ENCODE results near the gene NR1H2.

Gene NR1H2

GRCh38 chr19:50362656-50363424, 13.4 kb upstream of the NR1H2 start:
- no peak for DNase-seq (ENCODE audit: extremely low spot score)
- ChIA-PET POLR2A (no interaction called here), CTCF (interaction anchor here (2.1 to 2.3 kb wide), 2 partner anchors 98 to 174 kb away, joined by 5 to 8 read pairs; no protein-coding TSS in a partner anchor)
- TF ChIP-seq CTCF (IDR thresholded peaks at IDR 0.05; ENCODE audit: control extremely low read depth, extremely low read depth, low read depth, missing control alignments) = no peak

- no peak for TF ChIP-seq CTCF (IDR thresholded peaks at IDR 0.05; ENCODE audit: control extremely low read depth, extremely low read depth, low read depth, missing control alignments)
- POLR2A ChIA-PET = no interaction called here
- CTCF ChIA-PET = interaction anchor here (1.0 to 1.8 kb wide), 5 partner anchors 8 to 95 kb away, joined by 4 to 10 read pairs (median 7); no protein-coding TSS in a partner anchor
Observed at GRCh38 chr19:50365434-50366306, 10.6 kb upstream of the NR1H2 start, which contains the start of gene NAPSA. Gene NAPSA, minus strand, starts transcription at chr19:50365639. Its CDS starts 18 bp downstream, at chr19:50365621.

GRCh38 chr19:50368649-50369570, 7.3 kb upstream of the NR1H2 start:
- peak; percentile 84 for DNase-seq (ENCODE audit: extremely low spot score)
- peak; percentile 86 for TF ChIP-seq CTCF (IDR thresholded peaks at IDR 0.05; ENCODE audit: control extremely low read depth, extremely low read depth, low read depth, missing control alignments)
- ChIA-PET CTCF (interaction anchor here (0.6 to 3.1 kb wide), 32 partner anchors 9 to 732 kb away, joined by 3 to 37 read pairs (median 4); partner anchors contain the start of genes JOSD2, KCNC3 and KLK2), POLR2A (interaction anchor here (0.6 to 0.9 kb wide), 2 partner anchors 61 to 92 kb away, joined by 3 read pairs; no protein-coding TSS in a partner anchor)

More at GRCh38 chr19:50365434-50366306, 10.6 kb upstream of the NR1H2 start, which contains the start of gene NAPSA:
- DNase-seq (ENCODE audit: extremely low spot score) = no peak

- POLR2A ChIA-PET = no interaction called here
- TF ChIP-seq CTCF (IDR thresholded peaks at IDR 0.05; ENCODE audit: control extremely low read depth, extremely low read depth, low read depth, missing control alignments) = no peak
- CTCF ChIA-PET = interaction anchor here (0.9 kb wide), 1 partner anchor 14 kb away, joined by 3 read pairs; no protein-coding TSS in a partner anchor
- DNase-seq (ENCODE audit: extremely low spot score) = no peak
Observed at GRCh38 chr19:50371914-50372475, 4.3 kb upstream of the NR1H2 start.

- TF ChIP-seq CTCF (IDR thresholded peaks at IDR 0.05; ENCODE audit: control extremely low read depth, extremely low read depth, low read depth, missing control alignments) = no peak
- no peak for DNase-seq (ENCODE audit: extremely low spot score)
- ChIA-PET POLR2A (no interaction called here), CTCF (interaction anchor here (0.9 to 2.7 kb wide), 3 partner anchors 25 to 48 kb away, joined by 4 to 7 read pairs (median 5); partner anchors contain the start of gene KCNC3)
Observed at GRCh38 chr19:50377051-50377461, 799 bp downstream of the NR1H2 start.
